Endothelial cell of hepatic sinusoid (primary cell): ENCODE data around the gene CLPTM1L.

Source experiments
- in situ Hi-C: cut with HindIII; loops from 2 replicates; pipeline ENCODE4 v1.10.0; 2017; ENCODE audit warnings: low sequenced_read_pairs

CLPTM1L gene, protein sequence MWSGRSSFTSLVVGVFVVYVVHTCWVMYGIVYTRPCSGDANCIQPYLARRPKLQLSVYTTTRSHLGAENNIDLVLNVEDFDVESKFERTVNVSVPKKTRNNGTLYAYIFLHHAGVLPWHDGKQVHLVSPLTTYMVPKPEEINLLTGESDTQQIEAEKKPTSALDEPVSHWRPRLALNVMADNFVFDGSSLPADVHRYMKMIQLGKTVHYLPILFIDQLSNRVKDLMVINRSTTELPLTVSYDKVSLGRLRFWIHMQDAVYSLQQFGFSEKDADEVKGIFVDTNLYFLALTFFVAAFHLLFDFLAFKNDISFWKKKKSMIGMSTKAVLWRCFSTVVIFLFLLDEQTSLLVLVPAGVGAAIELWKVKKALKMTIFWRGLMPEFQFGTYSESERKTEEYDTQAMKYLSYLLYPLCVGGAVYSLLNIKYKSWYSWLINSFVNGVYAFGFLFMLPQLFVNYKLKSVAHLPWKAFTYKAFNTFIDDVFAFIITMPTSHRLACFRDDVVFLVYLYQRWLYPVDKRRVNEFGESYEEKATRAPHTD

DNA sequence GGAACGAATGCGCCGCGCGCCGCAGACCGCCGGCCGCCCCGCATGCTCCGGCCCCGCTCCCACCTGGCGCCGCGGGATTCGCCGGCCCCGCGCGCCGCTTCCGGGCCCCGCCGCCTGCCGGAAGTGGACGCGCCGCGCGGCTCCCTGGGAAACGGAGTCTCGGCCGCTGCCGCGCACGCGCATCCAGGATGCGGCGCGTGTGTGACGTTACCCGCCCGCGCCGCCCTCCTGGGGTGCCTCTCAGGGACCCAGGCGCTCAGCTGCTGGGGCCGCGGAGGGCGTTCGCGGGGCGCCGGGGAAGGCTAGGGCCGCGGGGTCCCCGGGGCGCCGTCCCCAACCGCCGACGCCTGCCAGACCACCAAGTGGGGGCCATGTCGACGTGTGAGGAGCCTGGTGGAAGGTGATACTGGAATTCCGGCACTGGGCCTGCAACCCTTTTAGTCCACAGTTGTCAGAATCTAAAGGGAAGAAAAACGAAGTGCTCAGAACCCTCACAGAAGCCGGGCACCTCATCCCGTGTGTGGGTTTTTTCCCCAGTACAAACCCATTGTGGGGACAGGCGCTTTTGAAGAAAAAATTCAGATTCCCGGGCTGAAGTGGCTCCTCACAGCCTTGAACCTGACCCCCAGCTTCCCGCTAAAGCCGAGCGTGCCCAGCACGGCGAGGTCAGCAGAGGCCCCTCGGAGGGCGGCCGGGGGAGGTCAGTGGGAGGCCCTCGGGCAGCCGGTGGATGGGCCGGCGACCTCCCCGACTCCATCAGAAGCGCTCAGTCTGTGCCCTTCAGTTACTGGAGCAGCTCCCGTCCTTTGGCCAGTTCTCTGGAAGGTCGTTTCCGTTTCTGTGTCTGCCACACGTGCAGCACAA is at the start of gene CLPTM1L:
CLPTM1L (minus strand) TSS at position 125 of the 864 bp plus-strand sequence. CDS start 258 bp downstream, outside the sequence.
- in situ Hi-C loops, result no loop called here

- in situ Hi-C loops, result no loop called here
These were observed 48.9 kb upstream of the CLPTM1L start for GRCh38 chr5:1393571-1394501.

GRCh38 chr5:1392801-1393565 is 48.1 kb upstream of the CLPTM1L start:
- in situ Hi-C loops, result no loop called here

- in situ Hi-C loops, result no loop called here
These were observed 47.4 kb upstream of the CLPTM1L start for GRCh38 chr5:1392261-1392660.

- in situ Hi-C loops, result no loop called here
These were observed 46.8 kb upstream of the CLPTM1L start for GRCh38 chr5:1391691-1392090.

- in situ Hi-C loops, result no loop called here
These were observed 46.1 kb upstream of the CLPTM1L start for GRCh38 chr5:1390861-1391600.

DNA sequence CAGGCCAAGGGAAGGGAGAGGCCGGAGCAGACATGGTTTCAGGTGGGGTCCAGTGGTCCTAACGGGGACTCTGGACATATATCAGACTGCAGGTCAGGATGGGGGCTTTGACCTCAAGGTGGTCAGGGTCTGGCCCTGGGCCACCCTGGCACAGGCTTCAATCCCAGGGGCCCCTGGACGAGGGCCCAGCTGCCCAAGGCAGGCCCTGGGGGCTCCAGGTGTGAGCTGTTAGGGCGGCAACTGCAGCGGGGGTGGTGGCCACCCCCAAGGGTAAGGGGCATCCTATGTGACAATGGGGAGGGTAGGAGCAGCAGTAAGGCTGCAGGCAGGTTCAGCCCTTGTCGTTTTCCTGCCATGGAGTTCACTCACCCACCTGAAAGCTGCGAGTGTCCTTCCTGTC is 45.4 kb upstream of the CLPTM1L start:
- in situ Hi-C loops, result no loop called here

DNA sequence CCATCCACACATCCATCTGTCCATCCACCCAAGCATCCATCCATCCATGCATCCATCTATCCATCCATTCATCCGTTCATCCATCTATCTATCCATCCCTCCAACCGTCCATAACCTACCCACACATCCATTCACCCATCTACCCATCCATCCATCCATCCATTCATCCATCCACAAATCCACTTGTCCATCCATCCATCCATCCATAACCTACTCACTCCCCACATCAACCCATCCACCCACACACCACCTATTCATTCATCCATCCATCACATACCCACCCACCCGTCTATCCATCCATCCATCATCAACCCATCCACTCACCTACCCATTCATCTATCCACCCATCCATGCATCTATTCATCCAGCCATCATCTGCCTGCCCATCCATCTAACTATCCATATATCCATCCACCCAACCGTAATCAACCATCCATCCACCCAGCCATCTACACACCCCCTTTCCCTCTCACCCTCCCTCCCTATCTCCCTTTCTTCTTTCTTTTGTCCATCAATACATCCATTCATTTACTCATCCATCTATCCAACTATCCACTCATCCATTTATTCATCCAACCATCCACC is 43.6 kb upstream of the CLPTM1L start:
- in situ Hi-C loops, result no loop called here

DNA sequence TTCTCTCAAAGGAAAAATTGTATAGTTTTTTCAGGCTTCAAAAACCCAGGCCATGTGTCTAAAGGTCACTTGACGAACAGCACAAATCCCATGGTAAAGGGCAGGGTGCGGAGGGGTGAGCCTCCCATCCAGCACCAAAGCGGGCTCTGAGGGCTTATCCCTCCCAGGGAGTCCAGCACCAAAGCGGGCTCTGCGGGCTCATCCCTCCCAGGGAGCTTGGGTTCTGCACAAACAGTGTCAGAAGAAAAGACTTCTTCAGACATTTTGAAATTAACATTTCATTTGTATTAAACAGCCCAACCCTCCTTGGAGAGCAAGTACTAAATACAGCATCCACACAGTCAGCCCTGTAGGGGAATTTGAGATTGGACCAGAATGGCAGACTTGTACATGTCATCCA is 43.0 kb upstream of the CLPTM1L start:
- in situ Hi-C loops, result no loop called here

- in situ Hi-C loops, result no loop called here
These were observed 42.3 kb upstream of the CLPTM1L start for GRCh38 chr5:1387059-1387755.

DNA sequence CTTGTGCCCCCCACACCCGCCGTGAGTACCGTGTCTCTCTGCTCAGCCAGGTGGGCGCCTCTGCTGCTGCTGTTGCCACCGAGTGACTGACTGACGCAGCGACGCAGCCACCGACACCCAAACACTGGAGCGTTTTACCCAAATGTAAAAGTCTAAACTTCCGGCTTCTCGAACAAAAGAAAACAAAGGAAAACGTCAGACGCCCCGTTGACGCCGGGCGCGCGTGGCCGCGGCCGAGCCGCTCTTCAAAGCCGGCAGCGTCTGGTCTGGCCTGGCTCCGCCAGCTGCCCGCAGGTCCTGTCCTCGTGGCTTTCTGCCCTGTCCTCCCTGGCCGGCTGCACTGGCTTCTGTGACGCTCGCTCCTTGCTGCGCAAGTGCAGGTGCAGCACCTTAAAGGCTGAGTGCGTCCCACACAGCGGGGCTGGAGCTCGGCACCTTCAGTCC is 41.4 kb upstream of the CLPTM1L start:
- in situ Hi-C loops, result no loop called here

DNA sequence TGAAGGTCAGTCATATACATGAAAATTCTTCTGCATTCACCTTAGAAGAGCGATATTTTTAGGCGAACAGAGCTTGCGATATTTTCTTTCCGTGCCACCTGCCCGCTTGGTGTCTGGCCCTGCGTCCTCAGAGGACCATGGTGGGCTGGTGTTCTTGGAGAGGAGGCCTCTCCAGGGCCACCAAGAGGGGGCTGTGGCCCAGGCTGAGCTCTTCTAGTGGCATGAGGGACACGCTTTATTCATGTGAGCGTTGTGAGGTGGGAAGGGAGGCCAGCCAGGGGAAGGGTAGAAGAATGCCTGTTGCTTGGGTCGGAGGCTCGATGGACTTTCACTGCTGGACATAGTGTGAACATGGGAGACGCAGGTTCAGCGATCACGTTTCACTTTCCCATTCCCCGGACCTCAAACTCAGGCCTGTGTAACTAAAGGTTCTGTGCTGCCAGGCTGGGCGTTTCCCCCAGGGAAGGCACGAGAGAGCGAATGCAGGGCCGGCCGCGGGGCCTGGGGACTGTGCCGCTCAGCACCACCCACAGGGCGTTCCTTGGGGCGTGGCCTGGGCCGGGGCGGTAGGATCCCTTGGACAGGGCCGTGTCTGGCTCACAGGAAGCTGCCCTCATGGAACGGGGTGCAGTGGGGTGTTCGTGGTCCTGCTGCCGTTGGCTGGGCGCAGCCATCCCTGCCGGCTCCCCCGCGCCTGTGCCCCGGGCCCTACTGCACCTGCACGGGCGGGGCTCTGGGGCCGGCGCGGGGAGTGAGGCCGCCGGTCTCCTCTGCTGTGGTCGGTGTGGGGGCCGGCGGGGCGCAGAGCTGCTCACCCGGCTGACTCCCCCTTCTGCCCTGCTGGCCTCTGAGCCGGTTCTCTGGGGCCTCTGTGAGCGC is 40.7 kb upstream of the CLPTM1L start:
- in situ Hi-C loops, result no loop called here

- in situ Hi-C loops, result loop anchor here (5.0 kb wide), 1 partner anchor 53 kb away; no protein-coding TSS in a partner anchor
These were observed 39.6 kb upstream of the CLPTM1L start for GRCh38 chr5:1384521-1384920.

GRCh38 chr5:1383886-1384401 is 39.0 kb upstream of the CLPTM1L start:
- in situ Hi-C loops, result loop anchor here (5.0 kb wide), 1 partner anchor 53 kb away; no protein-coding TSS in a partner anchor

GRCh38 chr5:1383344-1383743 is 38.4 kb upstream of the CLPTM1L start:
- in situ Hi-C loops, result loop anchor here (5.0 kb wide), 1 partner anchor 54 kb away; no protein-coding TSS in a partner anchor

- in situ Hi-C loops, result loop anchor here (5.0 kb wide), 1 partner anchor 55 kb away; no protein-coding TSS in a partner anchor
These were observed 37.4 kb upstream of the CLPTM1L start for GRCh38 chr5:1382248-1382700.
